SK-N-SH (cell line): ENCODE results near the gene C9orf85. TPM values are rescaled to one million over a fixed set of nuclear protein-coding genes. Genes with fewer than 3 reads are reported as not detected.

ENCODE experiments used
- CTCF ChIA-PET: fragments of 300-600, 350-600 bp; formaldehyde crosslinking; extraction: SDS; loops from one replicate; lab custom pipeline; 2021; lab: Yijun Ruan, JAX
- POLR2A ChIA-PET: fragments of 350-600 bp; sonication (Branson Sonifier 250); formaldehyde crosslinking; extraction: SDS; loops from one replicate; lab custom pipeline; 2020; ENCODE audit warnings: antibody characterized with exemption, inconsistent platforms; lab: Yijun Ruan, JAX
- DNase-seq: peaks from one replicate; pipeline ENCODE4 v3.0.0; 2012
- H2AFZ ChIP-seq: fragments of 200-600 bp; sonication (generic); 2 replicates; pipeline ENCODE4 v1.8.1; 2016; ENCODE audit warnings: antibody characterized with exemption, mild to moderate bottlenecking, low read depth
- H3F3A ChIP-seq: fragments of 200-600 bp; sonication (generic); replicated peaks from 2 replicates; pipeline ENCODE3; 2016; ENCODE audit warnings: antibody characterized with exemption, mild to moderate bottlenecking; ENCODE audit not compliant: insufficient read depth
- H3K27ac ChIP-seq, 2 experiments: fragments of 200-500 bp in 1 of 2; fragments of 200-600 bp in 1 of 2; sonication (Bioruptor generic) in 1 of 2; sonication (generic), shearing (Covaris generic) in 1 of 2; 2 replicates each; pipeline versions ENCODE4 v1.5.1 to v1.6.1; 2014 to 2016; ENCODE audit warnings: low read depth in 2 of 2, inconsistent platforms in 1 of 2, low read length in 1 of 2, mild to moderate bottlenecking in 1 of 2, mixed read lengths in 1 of 2
- H3K27me3 ChIP-seq: fragments of 200-600 bp; sonication (generic), shearing (Covaris generic); 2 replicates; pipeline ENCODE4 v1.6.1; 2016; ENCODE audit warnings: mixed run types; ENCODE audit not compliant: insufficient read depth
- H3K36me3 ChIP-seq, 2 experiments: fragments of 200-500 bp in 1 of 2; fragments of 200-600 bp in 1 of 2; sonication (Bioruptor generic) in 1 of 2; sonication (generic) in 1 of 2; replicated peaks in 1 of 2; 2 replicates each; pipeline versions ENCODE3 to v1.5.1; 2014 to 2016; ENCODE audit warnings: low read length in 1 of 2, mild to moderate bottlenecking in 1 of 2; ENCODE audit not compliant: insufficient read depth in 2 of 2, control insufficient read depth in 1 of 2
- H3K4me1 ChIP-seq, 2 experiments: fragments of 200-500 bp in 1 of 2; fragments of 200-600 bp in 1 of 2; sonication (Bioruptor generic) in 1 of 2; sonication (generic), shearing (Covaris generic) in 1 of 2; 2 replicates each; pipeline versions ENCODE4 v1.5.1 to v1.6.1; 2014 to 2016; ENCODE audit warnings: low read depth in 1 of 2, low read length in 1 of 2, mixed run types in 1 of 2; ENCODE audit not compliant: insufficient read depth in 2 of 2, control insufficient read depth in 1 of 2
- H3K4me2 ChIP-seq: fragments of 200-600 bp; sonication (generic), shearing (Covaris generic); 2 replicates; pipeline ENCODE4 v1.6.1; 2017; ENCODE audit warnings: mixed run types
- H3K4me3 ChIP-seq, 2 experiments: fragments of 200-500 bp in 1 of 2; fragments of 200-600 bp in 1 of 2; sonication (Bioruptor generic) in 1 of 2; sonication (generic), shearing (Covaris generic) in 1 of 2; 2 replicates each; pipeline versions ENCODE4 v1.5.1 to v1.8.1; 2014 to 2016; ENCODE audit warnings: low read depth in 2 of 2, inconsistent platforms in 1 of 2, low read length in 1 of 2, mild to moderate bottlenecking in 1 of 2, mixed read lengths in 1 of 2, moderate library complexity in 1 of 2
- H3K79me2 ChIP-seq: fragments of 200-600 bp; sonication (generic); 2 replicates; pipeline ENCODE4 v1.8.1; 2017; ENCODE audit warnings: mild to moderate bottlenecking; ENCODE audit not compliant: insufficient read depth
- H3K9ac ChIP-seq: fragments of 200-600 bp; sonication (generic); 2 replicates; pipeline ENCODE4 v1.6.1; 2017; ENCODE audit warnings: mixed run types
- H3K9me2 ChIP-seq: fragments of 200-600 bp; sonication (generic); 2 replicates; pipeline ENCODE4 v1.6.1; 2017; ENCODE audit warnings: mixed run types
- H3K9me3 ChIP-seq: fragments of 200-600 bp; sonication (generic); 2 replicates; pipeline ENCODE4 v1.6.1; 2017; ENCODE audit warnings: mixed run types, mild to moderate bottlenecking, moderate library complexity
- H4K20me1 ChIP-seq: fragments of 200-600 bp; sonication (generic); 2 replicates; pipeline ENCODE4 v1.6.1; 2017; ENCODE audit warnings: mild to moderate bottlenecking, mixed run types; ENCODE audit not compliant: insufficient read depth
- EP300 ChIP-seq, 2 experiments: IDR thresholded peaks; 2 replicates each; pipeline versions ENCODE4 v1.4.0 to v1.6.1; 2012; ENCODE audit warnings: borderline replicate concordance in 1 of 2, low read depth in 1 of 2, low read length in 1 of 2
- EZH2phosphoT487 ChIP-seq: fragments of 200-600 bp; sonication (generic); IDR thresholded peaks from 2 replicates; pipeline ENCODE4 v1.6.1; 2017; ENCODE audit warnings: low read depth, mixed run types, mild to moderate bottlenecking, antibody characterized with exemption, moderate library complexity, borderline replicate concordance
- FOXM1 ChIP-seq: IDR thresholded peaks from 2 replicates; pipeline ENCODE4 v1.4.0; 2012; ENCODE audit warnings: low read depth, mild to moderate bottlenecking
- GATA2 ChIP-seq: sonication (generic); formaldehyde crosslinking; IDR thresholded peaks from 2 replicates; pipeline ENCODE4 v1.5.0; 2020; ENCODE audit warnings: mild to moderate bottlenecking, missing genetic modification reagents
- JUND ChIP-seq: IDR thresholded peaks from 2 replicates; pipeline ENCODE4 v1.4.0; 2012
- NRF1 ChIP-seq: IDR thresholded peaks from 2 replicates; pipeline ENCODE4 v1.6.1; 2012; ENCODE audit warnings: low read depth, mild to moderate bottlenecking, low read length
- PBX3 ChIP-seq: IDR thresholded peaks from 2 replicates; pipeline ENCODE4; 2012
- RCOR1 ChIP-seq: fragments of 150-350 bp; IDR thresholded peaks from 2 replicates; pipeline ENCODE4 v1.6.1; 2017; ENCODE audit warnings: antibody characterized with exemption, low read length
- RXRA ChIP-seq: IDR thresholded peaks from 2 replicates; pipeline ENCODE4 v1.4.0; 2012; ENCODE audit warnings: low read depth, mild to moderate bottlenecking, borderline replicate concordance
- TAF1 ChIP-seq: IDR thresholded peaks from 2 replicates; pipeline ENCODE4 v1.6.1; 2012; ENCODE audit warnings: low read depth, mild to moderate bottlenecking, low read length, moderate library complexity, borderline replicate concordance
- TCF12 ChIP-seq: IDR thresholded peaks from 2 replicates; pipeline ENCODE4 v1.4.0; 2012
- TEAD4 ChIP-seq: IDR thresholded peaks from 2 replicates; pipeline ENCODE4 v1.4.0; 2012; ENCODE audit warnings: mild to moderate bottlenecking, borderline replicate concordance; ENCODE audit not compliant: insufficient read depth
- YY1 ChIP-seq: IDR thresholded peaks from 2 replicates; pipeline ENCODE4 v1.4.0; 2012; ENCODE audit warnings: low read depth, mild to moderate bottlenecking
- WGBS: methylation state at CpG from one replicate; pipeline ENCODE4 v1.1.6; 2017; ENCODE audit warnings: low lambda C conversion rate; 5-methylcytosine and 5-hydroxymethylcytosine counted together
- polyA plus RNA-seq, 3 experiments: library from polyadenylated mRNA; depleted of rRNA; stranded (reverse); fragments of >200 nt; gene quantifications; 2 replicates each; pipeline ENCODE4 v1.2.3, GENCODE V29; 2012
- TF ChIP-seq, protein P1 (sequence below): fragments of 150-350 bp; IDR thresholded peaks from 2 replicates; pipeline ENCODE4 v1.6.1; 2017; ENCODE audit warnings: antibody characterized with exemption, low read length, low read depth, borderline replicate concordance
- TF ChIP-seq, protein P2 (sequence below): fragments of 200-600 bp; sonication (generic); IDR thresholded peaks from 2 replicates; pipeline ENCODE4 v1.6.1; 2017; ENCODE audit warnings: antibody characterized with exemption, mild to moderate bottlenecking, moderate library complexity
- TF ChIP-seq, protein P3 (sequence below): IDR thresholded peaks from 2 replicates; pipeline ENCODE4 v1.4.0; 2012; ENCODE audit warnings: low read depth

C9orf85 gene
- polyA plus RNA-seq, 1 of the 3 experiments (the other 2 are of a cell fraction) = 11.1 TPM

DNA sequence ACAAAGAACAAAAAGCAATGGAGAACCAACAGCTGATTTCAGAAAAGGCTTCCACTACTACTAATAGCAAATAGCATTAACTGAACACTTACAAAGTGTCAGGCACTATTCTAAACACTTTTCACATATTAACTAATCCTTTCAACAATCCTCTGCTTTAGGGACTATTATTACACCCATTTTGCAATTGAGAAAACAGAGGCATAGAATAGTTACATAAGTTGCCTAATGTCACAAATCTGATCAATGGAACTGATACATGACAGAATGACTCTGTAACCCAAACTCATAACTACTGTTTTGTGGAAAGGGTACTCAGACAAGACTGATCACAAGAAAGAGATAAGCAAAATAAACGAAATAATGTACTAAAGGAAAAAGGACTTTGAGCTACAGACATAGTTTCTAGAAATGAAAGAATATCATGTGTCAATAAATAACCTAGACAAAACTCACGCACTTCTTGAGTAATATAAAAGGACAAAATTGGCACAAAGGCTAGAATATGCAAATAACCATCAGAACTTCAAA, 31.7 kb upstream of the C9orf85 start:
- POLR2A ChIA-PET = no interaction called here
- Histone ChIP-seq H3K36me3 (peaks cover 2 to 11% of the 10 kb centered on the region in 2 experiments), H3K9ac (no peak overlapping the region), H3K9me2 (no peaks in the 10 kb centered on the region), H4K20me1 (no peaks in the 10 kb centered on the region), H3K9me3 (peaks cover 23% of the 10 kb centered on the region), H2AFZ (no peak overlapping the region), H3F3A (no peaks in the 10 kb centered on the region), H3K27ac (no peak overlapping the region), H3K4me2 (no peak overlapping the region), H3K27me3 (no peaks in the 10 kb centered on the region), H3K79me2 (peaks cover 97% of the 10 kb centered on the region), H3K4me1 (no peaks in the 10 kb centered on the region), H3K4me3 (no peak overlapping the region)
- CTCF ChIA-PET = no interaction called here
- TF ChIP-seq RXRA (no peak), FOXM1 (no peak), EZH2phosphoT487 (no peak), RCOR1 (no peak), TCF12 (no peak), NRF1 (no peak), TAF1 (no peak), YY1 (no peak), JUND (no peak), EP300 (IDR thresholded peaks at IDR 0.05; ENCODE audit: borderline replicate concordance in 1 of 2, low read depth in 1 of 2, low read length in 1 of 2) (no peak), PBX3 (no peak), TEAD4 (no peak), GATA2 (no peak)
- TF ChIP-seq, protein P1, sequence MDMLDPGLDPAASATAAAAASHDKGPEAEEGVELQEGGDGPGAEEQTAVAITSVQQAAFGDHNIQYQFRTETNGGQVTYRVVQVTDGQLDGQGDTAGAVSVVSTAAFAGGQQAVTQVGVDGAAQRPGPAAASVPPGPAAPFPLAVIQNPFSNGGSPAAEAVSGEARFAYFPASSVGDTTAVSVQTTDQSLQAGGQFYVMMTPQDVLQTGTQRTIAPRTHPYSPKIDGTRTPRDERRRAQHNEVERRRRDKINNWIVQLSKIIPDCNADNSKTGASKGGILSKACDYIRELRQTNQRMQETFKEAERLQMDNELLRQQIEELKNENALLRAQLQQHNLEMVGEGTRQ = no peak
- TF ChIP-seq, protein P2, sequence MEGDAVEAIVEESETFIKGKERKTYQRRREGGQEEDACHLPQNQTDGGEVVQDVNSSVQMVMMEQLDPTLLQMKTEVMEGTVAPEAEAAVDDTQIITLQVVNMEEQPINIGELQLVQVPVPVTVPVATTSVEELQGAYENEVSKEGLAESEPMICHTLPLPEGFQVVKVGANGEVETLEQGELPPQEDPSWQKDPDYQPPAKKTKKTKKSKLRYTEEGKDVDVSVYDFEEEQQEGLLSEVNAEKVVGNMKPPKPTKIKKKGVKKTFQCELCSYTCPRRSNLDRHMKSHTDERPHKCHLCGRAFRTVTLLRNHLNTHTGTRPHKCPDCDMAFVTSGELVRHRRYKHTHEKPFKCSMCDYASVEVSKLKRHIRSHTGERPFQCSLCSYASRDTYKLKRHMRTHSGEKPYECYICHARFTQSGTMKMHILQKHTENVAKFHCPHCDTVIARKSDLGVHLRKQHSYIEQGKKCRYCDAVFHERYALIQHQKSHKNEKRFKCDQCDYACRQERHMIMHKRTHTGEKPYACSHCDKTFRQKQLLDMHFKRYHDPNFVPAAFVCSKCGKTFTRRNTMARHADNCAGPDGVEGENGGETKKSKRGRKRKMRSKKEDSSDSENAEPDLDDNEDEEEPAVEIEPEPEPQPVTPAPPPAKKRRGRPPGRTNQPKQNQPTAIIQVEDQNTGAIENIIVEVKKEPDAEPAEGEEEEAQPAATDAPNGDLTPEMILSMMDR = no peak
- TF ChIP-seq, protein P3, sequence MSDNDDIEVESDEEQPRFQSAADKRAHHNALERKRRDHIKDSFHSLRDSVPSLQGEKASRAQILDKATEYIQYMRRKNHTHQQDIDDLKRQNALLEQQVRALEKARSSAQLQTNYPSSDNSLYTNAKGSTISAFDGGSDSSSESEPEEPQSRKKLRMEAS = no peak
- DNase-seq = no peak
- WGBS = 95% methylated on average over 2 of the region's 2 CpGs
